Activated naive CD4-positive, alpha-beta T cell treated with anti-CD3 and anti-CD28 coated beads, Interleukin-2, amount 50 U/mL, for 72 hours (primary cell): ENCODE data around the gene TOP1. TPM values are rescaled to one million over a fixed set of nuclear protein-coding genes. Genes with fewer than 3 reads are reported as not detected.
"Not testable (repeated sequence)": the region's sequence is repeated elsewhere in the genome, so short reads cannot be mapped to it uniquely, and the experiment has no call there.

ENCODE experiments used
- ATAC-seq, 2 donors: fragments of 150-1000 bp; cut with Tn5 transposase; 2 replicates each; pipeline ENCODE4 v1.10.0; 2021; ENCODE audit warnings: mild to moderate bottlenecking in 2 of 2, moderate library complexity in 2 of 2
- DNase-seq, 2 donors: peaks; one replicate each; pipeline ENCODE4 v3.0.0; 2021 to 2022; ENCODE audit warnings: low spot score in 2 of 2
- H3K27ac Mint-ChIP-seq, 2 donors: one replicate each; pipeline ENCODE4 v1.8.0; 2022; ENCODE audit warnings: mild to moderate bottlenecking in 2 of 2, mixed read lengths in 2 of 2
- H3K36me3 Mint-ChIP-seq, 2 donors: one replicate each; pipeline ENCODE4 v1.8.0; 2022; ENCODE audit warnings: mixed read lengths in 2 of 2
- H3K9me3 Mint-ChIP-seq, 2 donors: one replicate each; pipeline ENCODE4 v1.8.0; 2022; ENCODE audit warnings: mixed read lengths in 2 of 2
- total RNA-seq, 2 donors: library from RNA; stranded (reverse); gene quantifications; one replicate each; pipeline ENCODE4 v1.2.3, GENCODE V29; 2022

Gene TOP1
- total RNA-seq, 2 donors from 2014 or later = 62.4 to 98.9 TPM

DNA sequence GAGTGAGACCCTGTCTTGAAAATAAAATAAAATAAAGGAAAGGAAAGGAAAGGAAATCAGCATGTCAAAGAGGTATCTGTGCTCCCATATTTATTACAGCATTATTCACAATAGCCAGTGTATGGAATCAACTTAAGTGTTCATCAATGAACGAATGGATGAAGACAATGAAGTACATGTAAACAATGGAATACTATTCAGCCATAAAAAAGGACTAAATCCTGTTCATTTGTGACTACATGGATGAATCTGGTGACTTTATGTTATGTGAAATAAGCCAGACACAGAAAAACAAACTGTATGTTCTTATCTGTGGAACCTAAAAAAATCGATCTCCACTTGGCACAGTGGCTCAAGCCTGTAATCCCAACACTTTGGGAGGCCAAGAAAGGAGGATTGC is 28.0 kb upstream of the TOP1 start:
- no peak for ATAC-seq
- Mint-ChIP-seq H3K27ac (no peak overlapping the region), H3K9me3 (no peaks in the 10 kb centered on the region), H3K36me3 (no peaks in the 10 kb centered on the region)
- no peak for DNase-seq

GRCh38 chr20:41001497-41001896 is 27.1 kb upstream of the TOP1 start:
- ATAC-seq (no peak), DNase-seq (no peak)
- H3K27ac Mint-ChIP-seq = no peak overlapping the region
- H3K9me3 Mint-ChIP-seq = no peaks in the 10 kb centered on the region
- H3K36me3 Mint-ChIP-seq = no peaks in the 10 kb centered on the region

GRCh38 chr20:41002842-41003142 is 25.8 kb upstream of the TOP1 start:
- H3K27ac Mint-ChIP-seq = peak overlapping the region; percentile 89 to 93
- peaks cover 0 to 4% of the 10 kb centered on the region in 2 donors for H3K36me3 Mint-ChIP-seq
- no peak for DNase-seq
- H3K9me3 Mint-ChIP-seq = peaks cover 0 to 3% of the 10 kb centered on the region in 2 donors
- ATAC-seq = no peak

DNA sequence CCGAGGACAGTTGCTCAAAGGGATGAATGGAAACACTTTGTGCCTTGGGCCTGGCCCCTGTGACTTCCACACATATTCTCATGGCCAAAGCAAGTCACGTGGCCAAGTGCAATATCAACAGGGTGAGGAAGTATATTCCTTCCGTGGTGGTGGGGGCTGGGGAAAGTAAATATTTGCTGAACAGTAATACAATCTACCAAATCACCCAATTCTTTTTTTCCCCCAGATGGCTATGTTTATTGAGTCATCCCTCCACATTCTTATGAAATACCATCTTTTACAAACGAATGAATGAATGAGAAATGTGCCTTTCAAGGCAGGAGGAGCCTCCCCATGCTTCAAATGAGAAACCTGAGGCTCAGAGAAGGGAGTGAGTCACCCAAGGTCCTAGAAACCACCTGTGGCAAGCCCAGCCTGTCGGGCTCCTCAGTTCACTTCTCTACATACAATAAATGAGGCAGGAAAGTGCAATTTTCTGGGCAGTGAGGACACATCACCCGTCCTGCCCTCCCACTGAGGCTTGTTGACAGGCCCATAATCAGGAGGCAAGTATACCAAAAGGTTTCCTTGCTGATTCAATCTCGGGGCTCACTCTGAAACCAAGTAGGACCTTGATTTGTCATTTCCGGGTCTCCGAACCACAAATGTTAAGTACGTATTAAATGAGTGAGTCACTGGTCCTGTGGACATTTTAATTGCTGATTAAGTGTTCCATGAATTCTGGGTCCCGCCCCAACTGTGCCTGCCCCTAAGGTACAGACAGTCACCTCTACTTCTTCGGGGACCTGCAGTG is 25.3 kb upstream of the TOP1 start:
- H3K27ac Mint-ChIP-seq = peak overlapping the region; percentile 89 to 93
- H3K36me3 Mint-ChIP-seq = peaks cover 0 to 7% of the 10 kb centered on the region in 2 donors
- ATAC-seq (peak; percentile 90 to 94), DNase-seq (peak; percentile 66 to 81)
- peaks cover 0 to 6% of the 10 kb centered on the region in 2 donors for H3K9me3 Mint-ChIP-seq

- H3K27ac Mint-ChIP-seq = peak overlapping the region; percentile 89 to 93
- not testable (repeated sequence) for DNase-seq, H3K36me3 Mint-ChIP-seq, H3K9me3 Mint-ChIP-seq, ATAC-seq
These were observed 24.7 kb upstream of the TOP1 start for GRCh38 chr20:41003936-41004294.

DNA sequence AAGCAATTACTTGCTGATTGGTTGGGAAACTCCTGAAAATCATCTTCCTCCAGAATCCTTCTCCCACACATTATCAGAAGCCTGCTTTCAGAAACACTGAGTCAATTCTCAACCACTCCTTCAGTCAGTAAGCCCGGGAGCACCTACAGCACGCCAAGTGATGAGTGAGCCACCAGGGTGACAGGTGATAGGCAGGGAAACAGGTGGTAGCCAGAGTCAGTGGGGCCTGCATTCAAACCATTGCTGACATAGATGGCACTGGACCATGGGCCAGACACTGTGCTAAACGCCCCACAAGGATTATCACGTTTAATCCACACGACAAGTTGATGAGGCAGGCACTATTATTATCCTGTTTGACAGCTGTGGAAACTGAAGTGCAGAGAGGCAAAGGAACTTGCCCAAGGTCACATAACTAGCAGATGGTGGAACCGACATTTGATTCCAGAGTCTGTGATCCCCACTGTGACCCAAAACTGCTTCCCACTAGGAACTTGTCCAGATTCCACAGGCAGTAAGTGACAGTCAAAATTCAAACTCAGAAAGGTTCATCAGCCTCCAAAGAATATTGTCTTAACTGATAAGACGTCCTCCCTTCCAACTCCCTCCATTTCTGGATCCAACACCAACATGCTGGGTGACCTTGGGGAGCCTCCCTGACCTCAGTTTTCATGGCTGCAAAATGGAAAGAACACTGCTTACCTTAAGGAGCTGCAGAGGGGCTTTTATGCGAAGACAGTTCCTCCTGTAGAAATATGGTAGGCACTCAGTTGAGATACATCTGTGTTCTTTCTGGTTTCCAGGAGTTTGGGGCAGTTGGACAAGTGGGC is 23.9 kb upstream of the TOP1 start:
- DNase-seq = peak in 1 of 2 donors; percentile 23
- Mint-ChIP-seq H3K36me3 (peaks cover 0 to 7% of the 10 kb centered on the region in 2 donors), H3K27ac (peak overlapping the region in 1 of 2 donors; percentile 89), H3K9me3 (peaks cover 0 to 6% of the 10 kb centered on the region in 2 donors)
- peak; percentile 5 to 29 for ATAC-seq

DNA sequence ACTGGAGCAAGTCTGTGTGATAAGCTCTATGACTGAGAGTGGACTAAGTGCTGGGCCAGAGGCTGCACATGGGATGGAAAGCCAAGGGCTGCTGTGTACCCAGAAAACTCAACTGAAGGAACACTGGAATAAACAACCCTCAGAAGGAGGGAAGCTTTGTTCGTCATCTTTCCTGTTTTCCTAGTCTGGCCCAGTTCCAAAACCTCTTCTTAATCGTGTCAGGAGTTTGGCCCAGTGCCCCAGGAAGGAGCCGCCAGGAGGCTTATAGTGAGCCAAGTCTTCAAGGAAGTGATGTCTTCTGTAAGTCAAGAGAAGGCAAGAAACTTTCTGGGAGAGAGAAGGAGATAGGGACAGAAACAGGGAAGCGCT is 23.3 kb upstream of the TOP1 start:
- Mint-ChIP-seq H3K27ac (no peak overlapping the region), H3K36me3 (peaks cover 0 to 7% of the 10 kb centered on the region in 2 donors), H3K9me3 (peaks cover 0 to 6% of the 10 kb centered on the region in 2 donors)
- no peak for ATAC-seq
- no peak for DNase-seq

- H3K36me3 Mint-ChIP-seq = peaks cover 0 to 7% of the 10 kb centered on the region in 2 donors
- ATAC-seq (no peak), DNase-seq (no peak)
- peaks cover 0 to 6% of the 10 kb centered on the region in 2 donors for H3K9me3 Mint-ChIP-seq
- peak overlapping the region in 1 of 2 donors; percentile 35 for H3K27ac Mint-ChIP-seq
These were observed 22.3 kb upstream of the TOP1 start for GRCh38 chr20:41006126-41006935.

GRCh38 chr20:41006936-41007474 is 21.6 kb upstream of the TOP1 start:
- no peak for ATAC-seq
- H3K36me3 Mint-ChIP-seq = peaks cover 0 to 7% of the 10 kb centered on the region in 2 donors

GRCh38 chr20:41007481-41007880 is 21.1 kb upstream of the TOP1 start:
- DNase-seq (no peak), ATAC-seq (no peak)
- Mint-ChIP-seq H3K9me3 (peaks cover 0 to 6% of the 10 kb centered on the region in 2 donors), H3K27ac (no peak overlapping the region), H3K36me3 (peaks cover 0 to 7% of the 10 kb centered on the region in 2 donors)

More at GRCh38 chr20:41006936-41007474, 21.6 kb upstream of the TOP1 start:
- DNase-seq = no peak
- H3K9me3 Mint-ChIP-seq = peaks cover 0 to 6% of the 10 kb centered on the region in 2 donors
- no peak overlapping the region for H3K27ac Mint-ChIP-seq

GRCh38 chr20:41009946-41010345 is 18.7 kb upstream of the TOP1 start:
- H3K27ac Mint-ChIP-seq = no peak overlapping the region
- DNase-seq = no peak
- no peak for ATAC-seq
- peaks cover 0 to 7% of the 10 kb centered on the region in 2 donors for H3K36me3 Mint-ChIP-seq
- peaks cover 0 to 6% of the 10 kb centered on the region in 2 donors for H3K9me3 Mint-ChIP-seq

DNA sequence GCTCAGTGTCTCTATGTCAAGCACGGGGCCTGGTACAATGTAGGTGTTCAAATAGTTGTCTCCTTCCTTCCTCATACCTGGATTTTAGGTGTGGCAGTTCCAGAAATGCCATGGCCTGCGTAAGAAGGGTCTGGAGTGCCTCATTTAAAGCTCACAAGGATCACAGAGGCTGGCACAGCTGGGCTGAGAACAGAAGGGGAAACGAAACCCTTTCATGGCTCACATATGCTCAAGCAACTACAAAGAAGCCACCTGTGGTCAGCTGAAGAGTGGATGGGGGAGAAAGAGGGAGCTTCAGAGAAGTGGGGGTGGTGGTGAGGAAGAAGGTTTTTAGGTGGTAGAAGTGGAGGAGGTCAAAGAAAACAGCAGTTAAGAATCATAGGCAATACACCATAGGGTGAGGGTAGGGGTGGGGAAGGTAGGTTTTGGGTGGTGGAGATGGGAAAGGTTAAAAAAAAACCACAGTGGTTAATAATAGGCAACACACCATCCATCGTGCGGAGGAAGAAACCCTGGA is 17.0 kb upstream of the TOP1 start:
- ATAC-seq = peak; percentile 76 to 84
- Mint-ChIP-seq H3K9me3 (peaks cover 0 to 6% of the 10 kb centered on the region in 2 donors), H3K27ac (peak overlapping the region; percentile 28 to 65), H3K36me3 (peaks cover 0 to 7% of the 10 kb centered on the region in 2 donors)
- no peak for DNase-seq

DNA sequence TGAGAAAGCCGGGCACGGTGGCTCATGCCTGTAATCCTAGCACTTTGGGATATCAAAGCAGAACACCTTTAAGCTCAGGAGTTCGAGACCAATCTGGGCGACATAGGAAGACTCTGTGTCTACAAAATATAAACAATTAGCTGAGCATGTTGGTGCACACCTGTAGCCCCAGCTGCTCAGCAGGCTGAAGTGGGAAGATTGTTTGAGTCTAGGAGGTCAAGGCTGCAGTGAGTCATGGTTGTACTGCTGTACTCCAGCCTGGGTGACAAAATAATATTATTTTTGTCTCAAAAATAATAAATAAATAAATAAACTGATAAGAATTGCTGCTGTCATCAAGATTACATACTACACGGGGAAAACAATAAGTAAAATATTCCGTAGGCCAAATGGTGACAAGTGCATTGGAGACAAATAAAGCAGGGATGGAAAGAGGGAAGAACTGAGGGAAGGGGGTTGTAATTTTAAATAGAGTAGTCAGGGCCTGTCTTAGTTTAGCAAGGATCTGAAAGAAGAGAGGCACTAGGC is 14.0 kb upstream of the TOP1 start:
- H3K36me3 Mint-ChIP-seq = no peaks in the 10 kb centered on the region
- H3K27ac Mint-ChIP-seq = no peak overlapping the region
- ATAC-seq (no peak), DNase-seq (no peak)
- no peaks in the 10 kb centered on the region for H3K9me3 Mint-ChIP-seq

GRCh38 chr20:41017448-41018042 is 11.1 kb upstream of the TOP1 start:
- Mint-ChIP-seq H3K36me3 (no peaks in the 10 kb centered on the region), H3K27ac (no peak overlapping the region), H3K9me3 (no peaks in the 10 kb centered on the region)
- no peak for ATAC-seq
- DNase-seq = no peak

GRCh38 chr20:41018153-41018552 is 10.5 kb upstream of the TOP1 start:
- Mint-ChIP-seq H3K27ac (peak overlapping the region in 1 of 2 donors; percentile 3), H3K9me3 (no peaks in the 10 kb centered on the region), H3K36me3 (no peaks in the 10 kb centered on the region)
- DNase-seq (no peak), ATAC-seq (no peak)

- H3K36me3 Mint-ChIP-seq = no peaks in the 10 kb centered on the region
- H3K9me3 Mint-ChIP-seq = no peaks in the 10 kb centered on the region
- DNase-seq (no peak), ATAC-seq (no peak)
- no peak overlapping the region for H3K27ac Mint-ChIP-seq
These were observed 5.1 kb upstream of the TOP1 start for GRCh38 chr20:41023549-41023948.
